ENCODE results near the gene NF1. TPM values are rescaled to one million over a fixed set of nuclear protein-coding genes. Genes with fewer than 3 reads are reported as not detected.
"Not testable (repeated sequence)": the region's sequence is repeated elsewhere in the genome, so short reads cannot be mapped to it uniquely, and the experiment has no call there.

The NF1 gene, protein sequence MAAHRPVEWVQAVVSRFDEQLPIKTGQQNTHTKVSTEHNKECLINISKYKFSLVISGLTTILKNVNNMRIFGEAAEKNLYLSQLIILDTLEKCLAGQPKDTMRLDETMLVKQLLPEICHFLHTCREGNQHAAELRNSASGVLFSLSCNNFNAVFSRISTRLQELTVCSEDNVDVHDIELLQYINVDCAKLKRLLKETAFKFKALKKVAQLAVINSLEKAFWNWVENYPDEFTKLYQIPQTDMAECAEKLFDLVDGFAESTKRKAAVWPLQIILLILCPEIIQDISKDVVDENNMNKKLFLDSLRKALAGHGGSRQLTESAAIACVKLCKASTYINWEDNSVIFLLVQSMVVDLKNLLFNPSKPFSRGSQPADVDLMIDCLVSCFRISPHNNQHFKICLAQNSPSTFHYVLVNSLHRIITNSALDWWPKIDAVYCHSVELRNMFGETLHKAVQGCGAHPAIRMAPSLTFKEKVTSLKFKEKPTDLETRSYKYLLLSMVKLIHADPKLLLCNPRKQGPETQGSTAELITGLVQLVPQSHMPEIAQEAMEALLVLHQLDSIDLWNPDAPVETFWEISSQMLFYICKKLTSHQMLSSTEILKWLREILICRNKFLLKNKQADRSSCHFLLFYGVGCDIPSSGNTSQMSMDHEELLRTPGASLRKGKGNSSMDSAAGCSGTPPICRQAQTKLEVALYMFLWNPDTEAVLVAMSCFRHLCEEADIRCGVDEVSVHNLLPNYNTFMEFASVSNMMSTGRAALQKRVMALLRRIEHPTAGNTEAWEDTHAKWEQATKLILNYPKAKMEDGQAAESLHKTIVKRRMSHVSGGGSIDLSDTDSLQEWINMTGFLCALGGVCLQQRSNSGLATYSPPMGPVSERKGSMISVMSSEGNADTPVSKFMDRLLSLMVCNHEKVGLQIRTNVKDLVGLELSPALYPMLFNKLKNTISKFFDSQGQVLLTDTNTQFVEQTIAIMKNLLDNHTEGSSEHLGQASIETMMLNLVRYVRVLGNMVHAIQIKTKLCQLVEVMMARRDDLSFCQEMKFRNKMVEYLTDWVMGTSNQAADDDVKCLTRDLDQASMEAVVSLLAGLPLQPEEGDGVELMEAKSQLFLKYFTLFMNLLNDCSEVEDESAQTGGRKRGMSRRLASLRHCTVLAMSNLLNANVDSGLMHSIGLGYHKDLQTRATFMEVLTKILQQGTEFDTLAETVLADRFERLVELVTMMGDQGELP (N-terminal part only)
- 10 to 100 TPM; 34.4 to 36.0 TPM for total RNA-seq

DNA sequence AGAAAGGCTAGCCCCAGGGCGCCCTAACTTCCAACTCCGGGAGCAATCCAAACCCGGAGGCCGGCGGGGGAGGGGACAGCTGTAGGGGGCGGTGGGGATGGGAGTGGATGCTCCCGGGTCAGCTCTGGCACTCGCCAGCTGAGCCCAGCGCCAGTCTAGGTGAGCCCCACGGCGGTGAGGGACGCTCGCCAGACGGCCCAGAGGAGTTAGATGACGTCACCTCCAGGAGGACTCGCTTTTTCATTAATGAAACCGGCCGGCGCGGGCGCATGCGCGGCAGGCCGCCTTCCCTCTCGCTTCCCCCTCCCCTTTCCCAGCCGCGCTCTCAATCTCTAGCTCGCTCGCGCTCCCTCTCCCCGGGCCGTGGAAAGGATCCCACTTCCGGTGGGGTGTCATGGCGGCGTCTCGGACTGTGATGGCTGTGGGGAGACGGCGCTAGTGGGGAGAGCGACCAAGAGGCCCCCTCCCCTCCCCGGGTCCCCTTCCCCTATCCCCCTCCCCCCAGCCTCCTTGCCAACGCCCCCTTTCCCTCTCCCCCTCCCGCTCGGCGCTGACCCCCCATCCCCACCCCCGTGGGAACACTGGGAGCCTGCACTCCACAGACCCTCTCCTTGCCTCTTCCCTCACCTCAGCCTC, at the start of gene NF1:
NF1 (plus strand) TSS at position 378 of the 636 bp plus-strand sequence. CDS start 333 bp downstream, outside the sequence.
- no peaks in the 10 kb centered on the region for H3K27me3 Mint-ChIP-seq
- H3K4me1 Mint-ChIP-seq = peaks cover 17% of the 10 kb centered on the region
- ATAC-seq (ENCODE audit: low read depth) = peak; percentile 86
- no peaks in the 10 kb centered on the region for H3K9me3 Mint-ChIP-seq
- POLR2A ChIA-PET = interaction anchor here (1.0 to 1.3 kb wide), 2 partner anchors 9 to 121 kb away, joined by 3 read pairs; no protein-coding TSS in a partner anchor
- DNase-seq = peak; percentile 88
- peak within 1 kb of the TSS; percentile 91 for H3K4me3 Mint-ChIP-seq
- no peaks in the 10 kb centered on the region for H3K36me3 Mint-ChIP-seq
- H3K27ac Mint-ChIP-seq = peak within 1 kb of the TSS; percentile 85

DNA sequence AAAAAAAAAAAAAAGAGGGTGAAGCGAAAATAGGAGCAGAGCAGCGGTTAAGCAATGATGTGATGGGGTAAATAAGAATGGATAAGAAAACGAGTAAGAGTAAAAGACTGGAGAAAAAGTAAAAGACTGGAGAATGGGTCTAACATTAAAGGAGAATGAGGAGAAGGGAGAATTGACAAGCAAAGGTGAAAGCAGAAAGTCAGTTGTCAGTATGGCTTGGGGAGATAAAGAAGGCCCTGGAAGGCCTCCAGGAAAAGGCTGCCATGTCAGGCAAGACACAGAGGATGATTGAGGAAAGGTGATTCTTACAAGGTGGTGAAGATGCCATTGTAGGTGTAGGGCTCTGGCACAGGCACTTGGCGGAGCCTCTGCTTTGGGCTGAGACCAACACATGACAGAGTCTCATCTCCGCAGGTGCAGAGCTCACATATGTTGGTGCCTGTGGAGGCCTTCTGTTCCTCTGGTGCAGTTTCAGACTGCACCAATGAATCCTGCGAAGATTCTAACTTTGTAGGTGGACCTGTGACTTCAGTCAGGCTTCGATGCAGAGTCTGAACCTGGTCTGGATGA, 47.8 kb upstream of the NF1 start:
- DNase-seq; H3K27me3 Mint-ChIP-seq; H3K27ac Mint-ChIP-seq; H3K4me1 Mint-ChIP-seq; H3K9me3 Mint-ChIP-seq; H3K4me3 Mint-ChIP-seq; H3K36me3 Mint-ChIP-seq; POLR2A ChIA-PET; ATAC-seq (ENCODE audit: low read depth): not testable (repeated sequence)

DNA sequence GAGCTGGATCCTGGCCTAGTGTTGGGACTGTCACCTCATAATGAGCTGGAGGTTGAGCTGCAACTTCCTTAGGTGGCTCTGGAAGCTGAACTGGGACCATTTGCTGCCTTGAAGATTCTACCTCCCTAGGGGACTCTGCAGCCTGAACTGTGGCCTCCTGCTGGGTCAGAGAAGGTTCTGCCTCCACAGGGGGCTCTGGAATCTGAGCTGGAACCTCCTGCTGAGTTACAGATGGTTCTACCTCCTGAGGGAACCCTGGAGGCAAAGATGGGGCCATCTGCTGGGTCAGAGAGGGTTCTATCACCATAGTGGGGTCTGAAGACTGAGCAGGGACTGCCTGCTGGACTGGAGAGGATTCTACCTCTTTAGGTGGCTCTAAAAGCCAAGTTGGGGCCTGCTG, 46.6 kb upstream of the NF1 start:
- ATAC-seq (ENCODE audit: low read depth) (no peak), DNase-seq (no peak)
- POLR2A ChIA-PET = no interaction called here
- H3K4me3 Mint-ChIP-seq = no peak overlapping the region
- peaks cover 4% of the 10 kb centered on the region for H3K4me1 Mint-ChIP-seq
- no peak overlapping the region for H3K27ac Mint-ChIP-seq
- H3K9me3 Mint-ChIP-seq = peaks cover 4% of the 10 kb centered on the region
- H3K27me3 Mint-ChIP-seq = peaks cover 8% of the 10 kb centered on the region
- peaks cover 2% of the 10 kb centered on the region for H3K36me3 Mint-ChIP-seq

GRCh38 chr17:31048780-31049179, 46.0 kb upstream of the NF1 start:
- DNase-seq = no peak
- Mint-ChIP-seq H3K27me3 (peaks cover 5% of the 10 kb centered on the region), H3K9me3 (peaks cover 4% of the 10 kb centered on the region), H3K4me3 (no peak overlapping the region), H3K4me1 (peaks cover 4% of the 10 kb centered on the region), H3K27ac (no peak overlapping the region), H3K36me3 (peaks cover 2% of the 10 kb centered on the region)
- no peak for ATAC-seq (ENCODE audit: low read depth)
- POLR2A ChIA-PET = no interaction called here

DNA sequence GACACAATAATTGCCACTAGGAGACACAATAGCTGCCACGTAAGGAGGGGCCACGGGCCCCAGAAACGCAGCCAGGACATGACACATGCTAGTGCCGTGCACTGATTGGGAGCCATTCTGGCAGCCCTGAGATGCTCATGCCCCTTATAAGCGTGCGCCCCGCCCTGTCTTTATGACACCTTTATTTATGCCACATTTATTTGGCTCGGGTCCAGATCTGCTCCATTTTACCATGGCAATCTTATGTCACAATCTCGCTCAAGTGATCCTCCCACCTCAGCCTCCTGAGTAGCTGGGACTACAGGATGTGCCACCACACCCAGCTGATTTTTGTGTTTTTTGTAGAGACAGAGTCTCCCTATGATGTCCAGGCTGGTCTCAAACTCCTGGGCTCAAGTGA, 43.8 kb upstream of the NF1 start:
- H3K4me3 Mint-ChIP-seq = no peak overlapping the region
- H3K4me1 Mint-ChIP-seq = peaks cover 4% of the 10 kb centered on the region
- POLR2A ChIA-PET = no interaction called here

GRCh38 chr17:31051506-31051905, 43.3 kb upstream of the NF1 start:
- H3K27ac Mint-ChIP-seq = no peak overlapping the region
- ATAC-seq (ENCODE audit: low read depth) = no peak
- peaks cover 4% of the 10 kb centered on the region for H3K9me3 Mint-ChIP-seq
- H3K36me3 Mint-ChIP-seq = peaks cover 2% of the 10 kb centered on the region
- POLR2A ChIA-PET = no interaction called here
- H3K27me3 Mint-ChIP-seq = peaks cover 8% of the 10 kb centered on the region
- no peak overlapping the region for H3K4me3 Mint-ChIP-seq
- DNase-seq = no peak
- H3K4me1 Mint-ChIP-seq = peaks cover 4% of the 10 kb centered on the region

More for the DNA sequence above, 43.8 kb upstream of the NF1 start:
- ATAC-seq (ENCODE audit: low read depth) (no peak), DNase-seq (no peak)
- peaks cover 4% of the 10 kb centered on the region for H3K9me3 Mint-ChIP-seq
- no peak overlapping the region for H3K27ac Mint-ChIP-seq
- peaks cover 2% of the 10 kb centered on the region for H3K36me3 Mint-ChIP-seq
- H3K27me3 Mint-ChIP-seq = peaks cover 6% of the 10 kb centered on the region

DNA sequence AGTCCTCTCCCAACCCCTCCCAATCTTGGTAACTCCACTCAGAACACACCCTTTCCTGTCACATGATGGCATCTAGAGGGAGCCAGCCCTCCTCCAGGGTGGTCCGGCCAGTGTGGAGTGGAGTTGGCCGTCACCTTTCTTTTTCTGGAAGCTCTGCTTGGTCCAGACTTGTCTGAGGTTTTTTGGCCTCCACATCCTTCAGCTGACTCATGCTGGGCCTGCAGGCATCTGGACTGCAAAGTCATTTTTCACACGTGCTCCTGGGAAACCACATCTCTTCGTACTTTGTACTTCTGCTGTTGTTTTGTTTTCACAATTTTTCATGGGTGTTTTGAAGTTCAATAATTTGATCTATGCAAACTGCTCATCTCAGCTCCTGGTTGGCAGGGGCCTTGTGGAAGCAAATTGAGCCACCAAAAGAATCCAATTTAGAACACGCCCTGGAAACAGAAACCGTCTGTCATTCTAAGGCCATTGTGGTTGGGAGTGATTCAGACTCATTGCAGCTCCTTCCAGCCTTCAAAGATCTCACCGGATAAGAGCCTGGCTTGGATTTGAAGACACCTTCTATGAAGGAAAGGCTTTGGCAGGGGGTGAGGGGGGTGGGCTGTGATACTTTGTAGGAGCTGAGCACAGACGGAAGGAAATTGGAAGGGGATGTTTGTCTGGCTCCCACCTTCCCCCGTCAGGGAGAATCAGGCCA, 42.4 kb upstream of the NF1 start:
- peaks cover 8% of the 10 kb centered on the region for H3K27me3 Mint-ChIP-seq
- peaks cover 4% of the 10 kb centered on the region for H3K9me3 Mint-ChIP-seq
- ATAC-seq (ENCODE audit: low read depth) (no peak), DNase-seq (no peak)
- H3K36me3 Mint-ChIP-seq = peaks cover 2% of the 10 kb centered on the region
- no peak overlapping the region for H3K27ac Mint-ChIP-seq
- no peak overlapping the region for H3K4me3 Mint-ChIP-seq
- POLR2A ChIA-PET = no interaction called here
- H3K4me1 Mint-ChIP-seq = peaks cover 4% of the 10 kb centered on the region

DNA sequence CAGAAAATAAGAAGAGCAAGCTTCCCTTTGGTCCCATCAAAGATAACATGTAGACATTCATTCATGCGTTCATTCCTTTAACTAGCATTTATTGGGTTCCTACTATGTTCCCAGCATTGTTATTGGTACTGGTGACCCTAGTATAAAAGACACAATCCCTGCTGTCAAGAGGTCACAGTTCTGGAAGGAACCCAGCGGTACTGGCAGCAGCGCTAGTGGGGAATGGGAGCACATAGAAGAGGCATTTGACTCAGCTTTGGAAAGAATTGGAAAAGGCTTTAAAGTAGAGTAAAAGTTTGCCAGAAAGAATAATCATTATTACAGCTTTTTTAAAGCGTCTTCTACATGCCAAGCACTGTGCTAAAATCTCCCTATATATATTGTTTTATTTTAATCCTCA, 41.7 kb upstream of the NF1 start:
- Mint-ChIP-seq H3K4me3 (no peak overlapping the region), H3K36me3 (peaks cover 2% of the 10 kb centered on the region), H3K27me3 (peaks cover 8% of the 10 kb centered on the region), H3K9me3 (peaks cover 4% of the 10 kb centered on the region), H3K4me1 (peaks cover 4% of the 10 kb centered on the region), H3K27ac (no peak overlapping the region)
- no peak for ATAC-seq (ENCODE audit: low read depth)
- DNase-seq = no peak
- POLR2A ChIA-PET = no interaction called here

- H3K36me3 Mint-ChIP-seq = peaks cover 2% of the 10 kb centered on the region
- peaks cover 8% of the 10 kb centered on the region for H3K27me3 Mint-ChIP-seq
- no peak for DNase-seq
- no peak overlapping the region for H3K4me3 Mint-ChIP-seq
- peaks cover 4% of the 10 kb centered on the region for H3K4me1 Mint-ChIP-seq
- H3K9me3 Mint-ChIP-seq = peaks cover 4% of the 10 kb centered on the region
- POLR2A ChIA-PET = no interaction called here
- H3K27ac Mint-ChIP-seq = no peak overlapping the region
- ATAC-seq (ENCODE audit: low read depth) = no peak
These were observed 40.0 kb upstream of the NF1 start for GRCh38 chr17:31054761-31055160.

DNA sequence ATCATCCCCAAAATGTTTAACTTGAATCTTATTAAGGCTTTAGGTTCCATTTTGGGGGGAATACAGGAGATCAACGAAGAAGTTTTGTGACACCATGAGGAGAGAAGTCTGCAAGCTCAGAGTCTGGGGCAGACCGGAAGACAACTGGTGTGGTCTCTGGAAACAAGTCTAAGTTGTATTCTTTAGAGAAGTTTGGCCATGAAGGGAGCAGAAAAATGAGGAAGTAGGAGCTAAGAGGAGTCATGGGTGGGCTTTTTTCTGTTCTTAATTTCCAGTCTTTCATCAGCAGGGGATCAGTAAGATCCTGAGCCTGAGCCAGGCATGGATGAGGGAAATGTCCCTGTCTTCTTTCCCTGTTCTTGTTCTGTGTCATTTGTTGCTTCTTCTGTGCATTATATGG, 35.8 kb upstream of the NF1 start:
- ATAC-seq (ENCODE audit: low read depth) = no peak

DNA sequence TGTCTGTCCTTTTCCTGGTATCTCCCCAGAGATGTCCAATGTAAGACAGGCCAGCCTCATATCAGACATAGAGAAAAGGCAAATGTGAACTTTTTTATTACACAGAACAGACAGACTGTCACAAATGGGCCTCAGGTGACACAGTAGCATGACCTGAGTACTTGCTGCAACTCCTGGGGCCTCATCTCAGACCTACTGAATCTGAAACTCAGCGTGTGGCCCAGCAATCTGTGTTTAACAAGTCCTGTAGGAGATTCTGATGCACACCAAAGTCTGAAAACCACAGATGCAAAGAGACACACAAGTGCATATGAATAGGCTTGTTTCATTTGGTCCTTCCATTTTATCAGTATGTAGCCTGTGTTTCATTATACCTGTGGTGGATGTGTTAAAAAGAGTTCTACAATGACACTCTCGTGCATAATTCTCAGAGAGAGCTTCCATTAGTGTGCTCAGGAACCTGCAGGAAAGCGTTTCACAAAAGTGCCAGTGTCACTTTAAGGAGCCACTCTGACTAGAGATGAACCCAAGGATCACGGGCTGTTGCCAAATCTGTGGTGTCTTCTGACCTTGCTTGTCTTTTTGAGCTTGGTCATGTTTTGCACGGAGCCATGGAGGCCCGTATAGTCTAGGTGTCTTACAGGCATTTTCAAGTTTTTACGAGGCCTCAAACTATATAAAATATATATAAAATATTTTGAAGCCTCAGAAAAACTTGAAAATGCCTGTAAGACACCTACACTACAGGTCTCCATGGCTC, 33.8 kb upstream of the NF1 start:
- no peak for ATAC-seq (ENCODE audit: low read depth)
- H3K4me3 Mint-ChIP-seq = no peak overlapping the region
- DNase-seq = no peak
- no peak overlapping the region for H3K27ac Mint-ChIP-seq
- H3K36me3 Mint-ChIP-seq = no peaks in the 10 kb centered on the region
- POLR2A ChIA-PET = no interaction called here
- H3K4me1 Mint-ChIP-seq = no peaks in the 10 kb centered on the region
- H3K9me3 Mint-ChIP-seq = no peaks in the 10 kb centered on the region
- peaks cover 6% of the 10 kb centered on the region for H3K27me3 Mint-ChIP-seq

More for the DNA sequence above, 35.8 kb upstream of the NF1 start:
- Mint-ChIP-seq H3K27me3 (peaks cover 8% of the 10 kb centered on the region), H3K36me3 (no peaks in the 10 kb centered on the region), H3K27ac (no peak overlapping the region), H3K4me1 (no peaks in the 10 kb centered on the region), H3K9me3 (no peaks in the 10 kb centered on the region), H3K4me3 (no peak overlapping the region)
- no peak for DNase-seq
- POLR2A ChIA-PET = no interaction called here

DNA sequence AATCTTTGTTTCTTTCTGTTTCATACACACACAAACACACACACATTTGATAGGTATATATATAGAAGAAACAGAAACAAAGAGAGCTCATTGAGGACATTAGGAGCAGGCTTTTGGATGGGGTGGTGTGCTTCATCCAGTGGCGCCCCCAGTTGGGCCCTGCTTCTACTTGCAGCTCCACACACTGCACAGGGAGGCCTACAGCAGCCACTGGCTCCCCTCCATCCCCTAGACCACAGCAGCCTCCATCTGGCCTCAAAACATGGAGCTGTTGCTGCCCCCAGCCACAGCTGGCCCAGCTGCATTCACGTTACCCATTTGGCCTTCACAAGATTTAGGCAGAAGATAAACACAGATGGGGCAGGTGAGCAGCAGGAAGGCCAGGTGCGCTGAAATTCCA, 33.1 kb upstream of the NF1 start:
- no peak for DNase-seq
- H3K4me3 Mint-ChIP-seq = no peak overlapping the region
- H3K36me3 Mint-ChIP-seq = no peaks in the 10 kb centered on the region
- no peaks in the 10 kb centered on the region for H3K9me3 Mint-ChIP-seq
- H3K4me1 Mint-ChIP-seq = no peaks in the 10 kb centered on the region
- H3K27ac Mint-ChIP-seq = no peak overlapping the region
- POLR2A ChIA-PET = no interaction called here
- no peak for ATAC-seq (ENCODE audit: low read depth)
- peaks cover 10% of the 10 kb centered on the region for H3K27me3 Mint-ChIP-seq
